ENCODE measurements around the gene NEK2.

DNA sequence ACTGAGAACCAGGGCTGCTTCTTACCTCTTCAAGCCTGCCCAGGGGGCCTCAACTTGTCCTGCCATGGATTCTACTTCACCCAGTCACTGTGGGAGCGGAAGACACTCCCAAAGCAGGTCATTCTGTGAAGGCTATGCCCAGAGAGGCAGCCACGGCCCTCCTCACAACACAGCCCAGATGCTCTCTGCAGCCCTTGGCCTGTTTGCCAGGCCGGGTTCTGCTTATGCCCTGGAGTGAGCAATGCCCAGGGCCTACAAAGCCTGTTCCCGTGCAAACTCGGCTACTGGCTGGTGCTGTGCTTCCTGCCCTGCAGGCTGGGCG, 62.7 kb downstream of the NEK2 start:
- TF ChIP-seq POLR2A (IDR thresholded peaks at IDR 0.05), result no peak
- TF ChIP-seq, protein P1, sequence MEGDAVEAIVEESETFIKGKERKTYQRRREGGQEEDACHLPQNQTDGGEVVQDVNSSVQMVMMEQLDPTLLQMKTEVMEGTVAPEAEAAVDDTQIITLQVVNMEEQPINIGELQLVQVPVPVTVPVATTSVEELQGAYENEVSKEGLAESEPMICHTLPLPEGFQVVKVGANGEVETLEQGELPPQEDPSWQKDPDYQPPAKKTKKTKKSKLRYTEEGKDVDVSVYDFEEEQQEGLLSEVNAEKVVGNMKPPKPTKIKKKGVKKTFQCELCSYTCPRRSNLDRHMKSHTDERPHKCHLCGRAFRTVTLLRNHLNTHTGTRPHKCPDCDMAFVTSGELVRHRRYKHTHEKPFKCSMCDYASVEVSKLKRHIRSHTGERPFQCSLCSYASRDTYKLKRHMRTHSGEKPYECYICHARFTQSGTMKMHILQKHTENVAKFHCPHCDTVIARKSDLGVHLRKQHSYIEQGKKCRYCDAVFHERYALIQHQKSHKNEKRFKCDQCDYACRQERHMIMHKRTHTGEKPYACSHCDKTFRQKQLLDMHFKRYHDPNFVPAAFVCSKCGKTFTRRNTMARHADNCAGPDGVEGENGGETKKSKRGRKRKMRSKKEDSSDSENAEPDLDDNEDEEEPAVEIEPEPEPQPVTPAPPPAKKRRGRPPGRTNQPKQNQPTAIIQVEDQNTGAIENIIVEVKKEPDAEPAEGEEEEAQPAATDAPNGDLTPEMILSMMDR (IDR thresholded peaks at IDR 0.05), result no peak

Data from body of pancreas (tissue), 4 donors.